Psoas muscle (tissue), 8 donors: Measurements from ENCODE around the gene OR5M11. TPM values are rescaled to one million over a fixed set of nuclear protein-coding genes. Genes with fewer than 3 reads are reported as not detected.

ENCODE experiments used
- ATAC-seq, 4 donors: fragments of 200-7000 bp; cut with Tn5 transposase; one replicate each; pipeline ENCODE4 v1.9.1; 2020; ENCODE audit warnings: moderate library complexity in 3 of 4, mild to moderate bottlenecking in 2 of 4
- DNase-seq, 2 donors: peaks; one replicate each; pipeline ENCODE4 v3.0.0-alpha.2; 2020
- H3K27ac ChIP-seq: fragments of 200-600 bp; one replicate; pipeline ENCODE4 v1.8.0; 2022
- H3K27me3 ChIP-seq, 3 donors: fragments of 200-600 bp in 1 of 3; one replicate each; pipeline versions ENCODE4 v1.6.1 to v1.8.0; 2013 to 2022; ENCODE audit warnings: low read length in 2 of 3, mild to moderate bottlenecking in 2 of 3, moderate library complexity in 1 of 3; ENCODE audit not compliant: insufficient read depth in 3 of 3
- H3K36me3 ChIP-seq, 2 donors: fragments of 200-600 bp in 1 of 2; one replicate each; pipeline versions ENCODE4 v1.6.1 to v1.8.0; 2013 to 2022; ENCODE audit warnings: low read depth in 1 of 2, mild to moderate bottlenecking in 1 of 2, moderate library complexity in 1 of 2; ENCODE audit not compliant: insufficient read depth in 1 of 2
- H3K4me1 ChIP-seq: fragments of 200-600 bp; one replicate; pipeline ENCODE4 v1.8.0; 2022
- H3K4me3 ChIP-seq: fragments of 200-600 bp; one replicate; pipeline ENCODE4 v1.8.0; 2022; ENCODE audit warnings: mild to moderate bottlenecking
- H3K9me3 ChIP-seq: fragments of 200-600 bp; one replicate; pipeline ENCODE4 v1.8.0; 2022
- CTCF ChIP-seq: fragments of 200-600 bp; IDR thresholded peaks from one replicate; pipeline ENCODE4 v1.8.0; 2022; ENCODE audit warnings: antibody characterized with exemption
- WGBS, 3 donors: extraction: QIAGEN DNeasy Blood & Tissue Kit; methylation state at CpG; one replicate each; pipeline versions ENCODE4 v1.1.6 to v1.1.7; 2013; 5-methylcytosine and 5-hydroxymethylcytosine counted together
- intact Hi-C, 2 donors: fragments of 100-400 bp; cut with DNase I; formaldehyde crosslinking; loops; one replicate each; pipeline versions ENCODE4 v1.11.0 to v1.14.2; 2022
- polyA plus RNA-seq, 3 donors: library from polyadenylated mRNA; stranded (reverse); fragments of 200-250 nt; gene quantifications; one replicate each; pipeline ENCODE4 v1.2.3, GENCODE V29; 2013
- total RNA-seq, 4 donors: library from RNA; stranded (reverse); fragmentation: NEBNext Ultra II Directional in 2 of 4; extraction: Animal tissue kit (Norgen Biotek cat#: 25700) in 2 of 4; gene quantifications; one replicate each; pipeline versions ENCODE4 v1.2.1 to v1.2.4, GENCODE V29; 2021 to 2023
- donor health status: healthy with polysubstance abuse.
- donor health status: DM: no; HTN: no; CAD: no; lungs with moderate emphysema.
- donor health status: Bipolar disorder and iron deficiency.
- donor health status: healthy.
- donor health status: DM: yes; HTN: yes; CAD: no.
- donor health status: DM: no; HTN: no; CAD: no.
- donor health status: DM: no; HTN: no; CAD: no.
- donor health status: DM: yes; HTN: yes; CAD: no.

The OR5M11 gene
- total and polyA plus RNA-seq, 7 donors: not detected

- no peaks in the 10 kb centered on the region for H3K9me3 ChIP-seq
- no peak overlapping the region for H3K27ac ChIP-seq
- 93 to 100% (median 97%) methylated on average over 1 of the region's 1 CpG for WGBS, 3 donors
- DNase-seq: no peak
- TF ChIP-seq CTCF: no peak
- H3K27me3 ChIP-seq: no peaks in the 10 kb centered on the region
- H3K4me3 ChIP-seq: no peak overlapping the region
- intact Hi-C loops: no loop called here
- no peaks in the 10 kb centered on the region for H3K36me3 ChIP-seq
- no peak for ATAC-seq
- H3K4me1 ChIP-seq: no peaks in the 10 kb centered on the region
Measured at GRCh38 chr11:56509439-56509838, 33.6 kb downstream of the OR5M11 start.

GRCh38 chr11:56497010-56497409, 46.0 kb downstream of the OR5M11 start:
- no peaks in the 10 kb centered on the region for H3K4me1 ChIP-seq
- 95 to 96% (median 95%) methylated on average over 12 to 28 of the region's 28 CpGs for WGBS, 3 donors
- no peak for TF ChIP-seq CTCF
- no peak overlapping the region for H3K27ac ChIP-seq
- H3K9me3 ChIP-seq: no peaks in the 10 kb centered on the region
- intact Hi-C loops: no loop called here
- H3K36me3 ChIP-seq: no peaks in the 10 kb centered on the region
- no peaks in the 10 kb centered on the region for H3K27me3 ChIP-seq
- DNase-seq (no peak), ATAC-seq (no peak)
- no peak overlapping the region for H3K4me3 ChIP-seq

- DNase-seq (no peak), ATAC-seq (no peak)
- intact Hi-C loops: no loop called here
- Histone ChIP-seq H3K4me3 (no peak overlapping the region), H3K4me1 (no peaks in the 10 kb centered on the region), H3K27me3 (no peaks in the 10 kb centered on the region), H3K27ac (no peak overlapping the region), H3K9me3 (no peaks in the 10 kb centered on the region), H3K36me3 (no peaks in the 10 kb centered on the region)
- TF ChIP-seq CTCF: no peak
- 79 to 82% (median 81%) methylated on average over 2 of the region's 2 CpGs for WGBS, 3 donors
Measured at GRCh38 chr11:56495117-56495516, 47.9 kb downstream of the OR5M11 start.

Other genes starting within 250 kb of the OR5M11 start
- gene OR8K3, start 228.1 kb downstream of the OR5M11 start, total RNA-seq: not detected
- gene OR8K3, start 228.1 kb downstream of the OR5M11 start, polyA plus RNA-seq: not detected
- not detected for gene OR8K1, start 197.2 kb downstream of the OR5M11 start, total RNA-seq
- gene OR8K1, start 197.2 kb downstream of the OR5M11 start, polyA plus RNA-seq: not detected
- not detected for gene OR8J1, start 189.0 kb downstream of the OR5M11 start, total RNA-seq
- gene OR8J1, start 189.0 kb downstream of the OR5M11 start, polyA plus RNA-seq: not detected
- gene OR8U1, start 167.6 kb downstream of the OR5M11 start, total RNA-seq: not detected
- not detected for gene OR8U1, start 167.6 kb downstream of the OR5M11 start, polyA plus RNA-seq
- not detected for gene OR5AL1, start 130.6 kb downstream of the OR5M11 start, total RNA-seq
- not detected for gene OR5AL1, start 130.6 kb downstream of the OR5M11 start, polyA plus RNA-seq
- not detected for gene OR5M3, start 69.9 kb downstream of the OR5M11 start, total RNA-seq
- not detected for gene OR5M3, start 69.9 kb downstream of the OR5M11 start, polyA plus RNA-seq
- gene OR5M8, start 51.9 kb downstream of the OR5M11 start, total RNA-seq: not detected
- gene OR5M8, start 51.9 kb downstream of the OR5M11 start, polyA plus RNA-seq: not detected
- not detected for gene OR5M10, start 34.5 kb upstream of the OR5M11 start, total RNA-seq
- gene OR5M10, start 34.5 kb upstream of the OR5M11 start, polyA plus RNA-seq: not detected
- not detected for gene OR5M1, start 71.6 kb upstream of the OR5M11 start, total RNA-seq
- not detected for gene OR5M1, start 71.6 kb upstream of the OR5M11 start, polyA plus RNA-seq
- not detected for gene OR5AP2, start 99.2 kb upstream of the OR5M11 start, total RNA-seq
- gene OR5AP2, start 99.2 kb upstream of the OR5M11 start, polyA plus RNA-seq: not detected
- gene OR5AR1, start 120.4 kb upstream of the OR5M11 start, total RNA-seq: not detected
- gene OR5AR1, start 120.4 kb upstream of the OR5M11 start, polyA plus RNA-seq: not detected
- gene OR9G1, start 155.8 kb upstream of the OR5M11 start, total RNA-seq: not detected
- gene OR9G1, start 155.8 kb upstream of the OR5M11 start, polyA plus RNA-seq: not detected
- gene OR9G4, start 205.4 kb upstream of the OR5M11 start, total RNA-seq: not detected
- not detected for gene OR9G4, start 205.4 kb upstream of the OR5M11 start, polyA plus RNA-seq